Measurements from ENCODE around the gene MYT1. TPM values are rescaled to one million over a fixed set of nuclear protein-coding genes. Genes with fewer than 3 reads are reported as not detected.

The MYT1 gene
- total RNA-seq, 1 donor from 2014 or later = 0.12 TPM

GRCh38 chr20:64151633-64152530 lies 12.4 kb upstream of the MYT1 start:
- no peak overlapping the region for H3K27ac ChIP-seq
- intact Hi-C loops (cut with DNase I) = no loop called here
- no peaks in the 10 kb centered on the region for H3K36me3 ChIP-seq
- no peaks in the 10 kb centered on the region for H3K4me1 ChIP-seq
- H3K27me3 ChIP-seq = peaks cover 8% of the 10 kb centered on the region
- no peaks in the 10 kb centered on the region for H3K9me3 ChIP-seq
- ATAC-seq (no peak), DNase-seq (peak; percentile 33)
- no peak for TF ChIP-seq CTCF (IDR thresholded peaks at IDR 0.05)
- H3K4me3 ChIP-seq = no peak overlapping the region

DNA sequence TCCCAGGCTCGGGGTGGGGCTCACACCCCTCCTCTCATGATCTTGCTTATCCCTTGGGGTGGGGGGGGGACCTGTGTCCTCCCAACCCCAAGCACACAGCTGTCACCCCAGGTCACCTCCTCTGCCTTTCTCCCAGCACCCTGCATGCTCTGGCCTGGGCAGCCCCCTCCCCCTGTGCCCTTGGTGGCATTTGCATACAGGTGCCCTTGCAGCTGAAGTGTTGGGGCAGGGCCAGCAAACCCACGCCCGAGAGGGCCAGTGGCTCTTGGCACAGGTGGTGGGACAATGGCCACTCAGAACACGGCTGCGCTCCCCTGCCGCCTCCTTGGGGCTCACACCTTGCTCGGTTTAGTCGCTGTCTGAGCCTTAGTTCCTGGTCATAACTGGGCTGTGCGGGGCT lies 11.3 kb upstream of the MYT1 start:
- Histone ChIP-seq H3K4me3 (no peak overlapping the region), H3K27ac (no peak overlapping the region), H3K36me3 (no peaks in the 10 kb centered on the region), H3K4me1 (no peaks in the 10 kb centered on the region), H3K27me3 (no peaks in the 10 kb centered on the region), H3K9me3 (no peaks in the 10 kb centered on the region)
- no peak for TF ChIP-seq CTCF (IDR thresholded peaks at IDR 0.05)
- DNase-seq (no peak), ATAC-seq (no peak)
- intact Hi-C loops (cut with DNase I) = no loop called here

DNA sequence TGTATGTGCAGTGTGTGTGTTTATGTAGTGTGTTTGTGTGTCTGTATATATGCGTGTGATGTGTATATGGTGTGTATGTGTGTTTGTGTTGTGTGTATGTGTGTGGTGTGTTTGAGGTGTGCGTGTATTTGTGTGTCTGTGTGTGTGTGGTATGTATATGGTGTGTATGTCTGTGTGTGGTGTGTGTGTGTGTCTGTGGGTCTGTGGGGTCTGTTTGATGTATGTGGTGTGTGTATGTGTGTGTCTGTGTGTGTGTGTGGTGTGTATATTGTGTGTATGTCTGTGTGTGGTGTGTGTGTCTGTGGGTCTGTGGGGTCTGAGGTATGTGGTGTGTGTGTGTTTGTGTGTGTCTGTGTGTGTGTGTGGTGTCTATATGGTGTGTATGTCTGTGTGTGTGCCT lies 10.8 kb upstream of the MYT1 start:
- H3K27me3 ChIP-seq = no peaks in the 10 kb centered on the region
- no peak for TF ChIP-seq CTCF (IDR thresholded peaks at IDR 0.05)

GRCh38 chr20:64153861-64154589 lies 10.2 kb upstream of the MYT1 start:
- no peak overlapping the region for H3K4me3 ChIP-seq

More for the DNA sequence above, 10.8 kb upstream of the MYT1 start:
- DNase-seq (no peak), ATAC-seq (no peak)
- intact Hi-C loops (cut with DNase I) = no loop called here
- Histone ChIP-seq H3K36me3 (no peaks in the 10 kb centered on the region), H3K9me3 (no peaks in the 10 kb centered on the region), H3K27ac (no peak overlapping the region), H3K4me1 (no peaks in the 10 kb centered on the region), H3K4me3 (no peak overlapping the region)

More at GRCh38 chr20:64153861-64154589, 10.2 kb upstream of the MYT1 start:
- DNase-seq (no peak), ATAC-seq (no peak)
- no peak for TF ChIP-seq CTCF (IDR thresholded peaks at IDR 0.05)
- H3K4me1 ChIP-seq = no peaks in the 10 kb centered on the region
- intact Hi-C loops (cut with DNase I) = no loop called here
- H3K27me3 ChIP-seq = peaks cover 2% of the 10 kb centered on the region
- no peaks in the 10 kb centered on the region for H3K36me3 ChIP-seq
- no peaks in the 10 kb centered on the region for H3K9me3 ChIP-seq
- H3K27ac ChIP-seq = no peak overlapping the region
